IMR-90 (cell line): Measurements from ENCODE around the gene FAM43B.

Experiments
- BHLHE40 ChIP-seq: fragments of 150-350 bp; IDR thresholded peaks from 2 replicates; pipeline ENCODE4 v1.6.1; 2016; ENCODE audit warnings: mild to moderate bottlenecking, low read depth, low read length
- MAZ ChIP-seq: IDR thresholded peaks from 2 replicates; pipeline ENCODE4 v1.6.1; 2012; ENCODE audit warnings: low read depth, mild to moderate bottlenecking, low read length, improper control_type of control experiment, moderate library complexity, borderline replicate concordance
- MXI1 ChIP-seq: IDR thresholded peaks from 2 replicates; pipeline ENCODE4 v1.6.1; 2012; ENCODE audit warnings: low read depth, mild to moderate bottlenecking, low read length, moderate library complexity, borderline replicate concordance
- NFE2L2 ChIP-seq: fragments of 150-350 bp; IDR thresholded peaks from 2 replicates; pipeline ENCODE4 v1.6.1; 2016; ENCODE audit warnings: low read depth, mild to moderate bottlenecking, low read length
- POLR2A ChIP-seq: IDR thresholded peaks from 2 replicates; pipeline ENCODE4 v1.6.1; 2012; ENCODE audit warnings: mild to moderate bottlenecking, low read depth, low read length
- TF ChIP-seq, protein P1 (sequence below): fragments of 150-350 bp; IDR thresholded peaks from 2 replicates; pipeline ENCODE4 v1.6.1; 2017; ENCODE audit warnings: mild to moderate bottlenecking, antibody characterized with exemption, low read length, low read depth
- TF ChIP-seq, protein P2 (sequence below): conservative IDR thresholded peaks from 2 replicates; pipeline ENCODE4 v1.5.1; 2012; ENCODE audit warnings: mild to moderate bottlenecking, low read depth, low read length, improper control_type of control experiment

DNA sequence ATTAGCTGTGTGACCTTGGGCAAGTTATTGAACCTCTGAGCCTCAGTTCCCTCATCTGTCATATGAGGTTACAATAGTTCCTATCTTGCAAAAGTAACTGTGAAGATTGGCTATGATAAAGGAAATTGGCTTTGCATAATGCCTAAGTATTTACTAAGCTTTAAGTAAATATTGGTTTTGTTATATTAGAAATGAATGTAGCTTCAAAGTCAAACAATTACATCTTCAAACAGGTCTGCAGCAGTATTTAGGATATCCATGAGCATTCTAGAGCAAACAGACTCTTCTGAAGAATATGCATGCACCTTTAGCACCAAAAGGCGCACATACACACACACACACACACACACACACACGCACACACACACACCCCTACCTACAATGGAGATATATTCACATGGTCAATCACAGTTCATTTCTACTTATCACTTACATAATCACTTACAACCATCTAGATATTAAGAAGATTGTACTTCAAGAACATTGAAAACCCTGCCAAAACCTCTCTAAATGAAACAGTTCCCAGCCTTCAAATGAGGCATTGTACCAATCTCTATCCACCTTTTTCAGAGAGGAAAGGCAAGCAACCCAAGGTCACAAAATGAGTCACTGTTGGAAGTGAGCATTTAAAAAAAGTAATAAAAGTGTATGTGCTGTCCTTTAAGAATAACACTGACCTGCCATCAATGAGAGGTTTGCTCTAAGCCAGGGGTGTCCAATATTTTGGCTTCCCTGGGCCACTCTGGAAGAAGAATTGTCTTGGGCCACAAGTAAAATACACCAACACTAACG is 13.4 kb upstream of the FAM43B start:
- TF ChIP-seq, protein P1, sequence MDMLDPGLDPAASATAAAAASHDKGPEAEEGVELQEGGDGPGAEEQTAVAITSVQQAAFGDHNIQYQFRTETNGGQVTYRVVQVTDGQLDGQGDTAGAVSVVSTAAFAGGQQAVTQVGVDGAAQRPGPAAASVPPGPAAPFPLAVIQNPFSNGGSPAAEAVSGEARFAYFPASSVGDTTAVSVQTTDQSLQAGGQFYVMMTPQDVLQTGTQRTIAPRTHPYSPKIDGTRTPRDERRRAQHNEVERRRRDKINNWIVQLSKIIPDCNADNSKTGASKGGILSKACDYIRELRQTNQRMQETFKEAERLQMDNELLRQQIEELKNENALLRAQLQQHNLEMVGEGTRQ = no peak
- TF ChIP-seq NFE2L2 = no peak
- TF ChIP-seq, protein P2, sequence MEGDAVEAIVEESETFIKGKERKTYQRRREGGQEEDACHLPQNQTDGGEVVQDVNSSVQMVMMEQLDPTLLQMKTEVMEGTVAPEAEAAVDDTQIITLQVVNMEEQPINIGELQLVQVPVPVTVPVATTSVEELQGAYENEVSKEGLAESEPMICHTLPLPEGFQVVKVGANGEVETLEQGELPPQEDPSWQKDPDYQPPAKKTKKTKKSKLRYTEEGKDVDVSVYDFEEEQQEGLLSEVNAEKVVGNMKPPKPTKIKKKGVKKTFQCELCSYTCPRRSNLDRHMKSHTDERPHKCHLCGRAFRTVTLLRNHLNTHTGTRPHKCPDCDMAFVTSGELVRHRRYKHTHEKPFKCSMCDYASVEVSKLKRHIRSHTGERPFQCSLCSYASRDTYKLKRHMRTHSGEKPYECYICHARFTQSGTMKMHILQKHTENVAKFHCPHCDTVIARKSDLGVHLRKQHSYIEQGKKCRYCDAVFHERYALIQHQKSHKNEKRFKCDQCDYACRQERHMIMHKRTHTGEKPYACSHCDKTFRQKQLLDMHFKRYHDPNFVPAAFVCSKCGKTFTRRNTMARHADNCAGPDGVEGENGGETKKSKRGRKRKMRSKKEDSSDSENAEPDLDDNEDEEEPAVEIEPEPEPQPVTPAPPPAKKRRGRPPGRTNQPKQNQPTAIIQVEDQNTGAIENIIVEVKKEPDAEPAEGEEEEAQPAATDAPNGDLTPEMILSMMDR = no peak
- no peak for TF ChIP-seq POLR2A
- no peak for TF ChIP-seq MXI1
- TF ChIP-seq BHLHE40 = no peak
- TF ChIP-seq MAZ = no peak
